ENCODE results near the gene CIART.
"Not testable (repeated sequence)": the region's sequence is repeated elsewhere in the genome, so short reads cannot be mapped to it uniquely, and the experiment has no call there.

- not testable (repeated sequence) for TF ChIP-seq TAF1 (IDR thresholded peaks at IDR 0.05; ENCODE audit: borderline replicate concordance, low read depth, low read length); POLR2A (IDR thresholded peaks at IDR 0.05; ENCODE audit: low read depth, low read length); POLR2AphosphoS5 (IDR thresholded peaks at IDR 0.05; ENCODE audit: low read depth, low read length)
Measured at GRCh38 chr1:150237176-150237575, 45.2 kb upstream of the CIART start.

Data from GM12892 (cell line).